VCaP (cell line): ENCODE measurements around the gene TTLL3.

Experiments
- H3K27ac ChIP-seq: fragments of 450-650 bp; 2 replicates; pipeline ENCODE4 v1.5.1; 2017
- TF ChIP-seq, protein P1 (sequence below): fragments of 450-650 bp; conservative IDR thresholded peaks from 2 replicates; pipeline ENCODE4 v1.5.1; 2017; ENCODE audit warnings: mild to moderate bottlenecking, moderate library complexity

The TTLL3 gene

DNA sequence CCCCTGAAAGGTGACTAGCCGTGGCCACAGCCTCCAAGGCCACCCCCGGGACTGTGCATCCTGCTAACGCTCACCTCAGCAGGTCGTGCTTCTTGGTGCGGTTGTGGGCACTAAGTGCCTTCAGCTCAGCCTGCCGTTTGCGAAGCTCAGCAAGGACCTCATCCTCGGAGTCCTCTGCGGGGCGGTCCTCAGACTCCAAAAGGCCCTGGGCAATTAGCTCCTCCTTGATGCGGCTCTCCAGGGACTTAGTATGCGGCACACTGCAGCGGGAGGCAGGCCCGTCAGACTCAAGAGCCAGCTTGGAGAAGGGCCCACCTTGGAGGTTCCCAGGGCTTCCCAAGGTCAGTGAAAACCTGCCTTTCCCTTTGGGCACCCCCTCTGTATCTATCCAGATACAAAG, 26.1 kb upstream of the TTLL3 start:
- TF ChIP-seq, protein P1, sequence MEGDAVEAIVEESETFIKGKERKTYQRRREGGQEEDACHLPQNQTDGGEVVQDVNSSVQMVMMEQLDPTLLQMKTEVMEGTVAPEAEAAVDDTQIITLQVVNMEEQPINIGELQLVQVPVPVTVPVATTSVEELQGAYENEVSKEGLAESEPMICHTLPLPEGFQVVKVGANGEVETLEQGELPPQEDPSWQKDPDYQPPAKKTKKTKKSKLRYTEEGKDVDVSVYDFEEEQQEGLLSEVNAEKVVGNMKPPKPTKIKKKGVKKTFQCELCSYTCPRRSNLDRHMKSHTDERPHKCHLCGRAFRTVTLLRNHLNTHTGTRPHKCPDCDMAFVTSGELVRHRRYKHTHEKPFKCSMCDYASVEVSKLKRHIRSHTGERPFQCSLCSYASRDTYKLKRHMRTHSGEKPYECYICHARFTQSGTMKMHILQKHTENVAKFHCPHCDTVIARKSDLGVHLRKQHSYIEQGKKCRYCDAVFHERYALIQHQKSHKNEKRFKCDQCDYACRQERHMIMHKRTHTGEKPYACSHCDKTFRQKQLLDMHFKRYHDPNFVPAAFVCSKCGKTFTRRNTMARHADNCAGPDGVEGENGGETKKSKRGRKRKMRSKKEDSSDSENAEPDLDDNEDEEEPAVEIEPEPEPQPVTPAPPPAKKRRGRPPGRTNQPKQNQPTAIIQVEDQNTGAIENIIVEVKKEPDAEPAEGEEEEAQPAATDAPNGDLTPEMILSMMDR = no peak
- H3K27ac ChIP-seq = peak overlapping the region; percentile 34; the same call in 1 of the 2 replicates

DNA sequence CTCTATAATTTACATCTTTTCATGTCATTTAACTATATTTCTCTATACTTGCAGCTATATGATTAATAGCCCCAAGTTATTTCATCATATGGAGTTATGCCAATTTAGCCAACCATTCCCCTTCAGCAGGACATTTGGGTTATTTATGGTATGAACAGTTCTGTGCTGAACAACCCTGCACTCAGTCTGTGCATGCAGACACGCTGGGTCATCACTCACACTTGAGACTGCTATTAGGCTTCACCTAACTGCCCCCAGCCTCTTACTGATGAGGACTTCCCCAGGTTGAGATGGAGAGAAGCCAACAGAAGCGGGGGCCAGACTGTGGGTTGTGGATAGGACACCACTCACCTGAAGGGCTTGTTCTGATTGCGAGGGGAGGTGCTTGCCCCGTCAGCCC, 25.1 kb upstream of the TTLL3 start:
- H3K27ac ChIP-seq = peak overlapping the region; percentile 52
- TF ChIP-seq, protein P1 = no peak

DNA sequence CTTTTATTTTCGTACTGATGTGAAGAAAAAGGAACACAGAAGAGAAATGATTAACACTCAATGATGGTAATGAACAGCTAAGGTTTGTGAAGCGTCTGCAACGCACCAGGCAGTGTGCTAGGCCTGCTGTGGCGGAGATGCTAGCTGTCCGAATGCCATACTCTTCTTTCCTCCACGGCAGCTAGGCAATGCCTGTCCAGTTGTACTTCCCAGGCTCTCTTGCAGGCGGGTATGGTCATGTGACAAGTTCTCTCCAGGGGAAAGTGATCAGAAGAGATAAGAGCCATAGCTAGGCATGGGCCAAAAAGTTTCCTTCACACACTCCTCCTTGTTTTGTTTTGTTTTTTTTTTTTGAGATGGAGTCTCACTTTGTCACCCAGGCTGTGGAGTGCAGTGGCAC, 24.5 kb upstream of the TTLL3 start:
- peak overlapping the region; percentile 52 for H3K27ac ChIP-seq
- TF ChIP-seq, protein P1 = no peak

DNA sequence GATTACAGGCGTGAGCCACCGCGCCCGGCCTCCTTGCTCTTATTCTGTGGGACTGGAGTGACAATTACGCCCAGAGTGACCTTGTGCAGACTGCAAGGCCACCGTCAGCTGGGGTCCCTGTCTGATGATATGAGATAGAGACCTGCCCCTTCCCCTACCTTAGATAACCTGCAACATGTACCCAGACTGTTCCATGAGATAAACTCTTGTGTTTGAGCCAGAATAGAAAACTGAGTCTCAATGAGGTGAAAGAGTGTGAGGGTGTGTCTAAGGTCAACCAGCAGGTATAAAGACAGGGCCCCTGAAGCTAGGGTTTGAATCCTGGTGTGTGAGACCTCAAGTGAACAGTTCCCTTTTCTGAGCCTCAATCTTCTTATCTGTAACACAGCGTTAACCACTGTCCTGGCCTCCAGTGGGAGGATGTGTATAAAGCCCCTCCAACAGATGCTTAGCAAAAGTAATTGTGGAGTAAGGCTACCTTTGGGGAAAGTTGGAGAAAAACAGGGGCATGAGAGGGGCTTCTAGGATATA, 23.8 kb upstream of the TTLL3 start:
- peak overlapping the region; percentile 52 for H3K27ac ChIP-seq
- TF ChIP-seq, protein P1 = no peak

DNA sequence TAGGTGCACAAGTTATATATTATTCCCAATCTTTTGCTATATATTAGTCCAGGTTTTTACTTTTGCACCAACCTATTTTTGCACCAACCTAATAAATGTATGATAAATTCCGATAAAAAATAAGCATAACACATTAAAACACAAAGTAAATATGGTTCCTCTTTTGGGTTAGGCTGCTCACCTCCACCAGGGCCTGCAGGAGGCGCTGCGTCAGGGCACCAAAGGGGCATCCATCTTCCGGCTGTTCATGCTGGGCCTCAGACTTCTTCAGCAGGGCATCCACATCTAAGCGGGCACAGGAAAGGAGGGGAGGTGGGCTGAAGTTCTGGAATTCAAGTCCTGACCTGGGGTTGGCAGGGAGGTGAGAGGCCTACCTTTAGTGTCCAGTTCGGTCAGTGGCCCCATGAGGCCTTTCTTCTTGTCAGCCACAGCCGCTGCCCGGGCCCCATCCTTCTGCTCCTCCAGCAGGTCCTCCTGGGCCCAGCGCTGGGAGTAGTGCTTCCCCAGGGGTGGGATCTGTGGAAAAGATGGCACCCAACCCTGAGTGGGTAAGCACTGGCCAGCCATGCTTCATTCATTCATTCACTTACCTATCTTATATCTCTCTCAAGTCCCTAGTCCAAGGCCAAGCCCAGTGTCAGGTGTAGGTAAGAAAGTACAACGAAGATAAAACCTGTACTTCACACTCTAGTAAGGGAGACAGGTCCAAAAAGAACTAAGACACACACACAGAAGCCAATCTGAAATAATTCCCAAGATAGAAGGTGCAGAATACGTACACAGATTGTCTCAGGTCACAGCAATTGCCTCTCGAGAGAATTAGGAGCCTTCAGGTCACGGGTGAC, 23.0 kb upstream of the TTLL3 start:
- H3K27ac ChIP-seq = peak overlapping the region; percentile 52; the same call in 1 of the 2 replicates
- TF ChIP-seq, protein P1 = peak; percentile 56

DNA sequence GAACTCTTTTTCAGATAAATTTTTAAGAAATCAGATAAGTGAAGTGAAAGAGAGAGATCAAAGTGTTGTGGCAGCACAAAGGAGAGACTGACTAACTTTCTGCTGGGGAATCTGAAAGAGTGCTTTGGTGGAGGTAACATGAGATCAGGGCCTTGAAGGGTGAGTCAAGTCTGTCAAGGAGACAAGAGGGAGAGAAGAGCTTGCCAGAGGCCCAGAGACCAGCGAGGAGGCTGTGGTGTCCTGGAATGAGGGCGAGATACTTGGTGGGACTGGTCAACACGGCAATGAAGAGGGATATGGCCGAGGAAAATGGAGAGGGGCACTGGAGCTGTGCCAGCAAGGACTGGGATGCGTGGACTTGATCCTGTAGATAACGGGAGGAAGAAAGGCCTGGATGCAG, 22.3 kb upstream of the TTLL3 start:
- H3K27ac ChIP-seq = 0 out of 2 replicates have a peak overlapping the region, but pooled peaks have one; percentile 1
- TF ChIP-seq, protein P1 = no peak

DNA sequence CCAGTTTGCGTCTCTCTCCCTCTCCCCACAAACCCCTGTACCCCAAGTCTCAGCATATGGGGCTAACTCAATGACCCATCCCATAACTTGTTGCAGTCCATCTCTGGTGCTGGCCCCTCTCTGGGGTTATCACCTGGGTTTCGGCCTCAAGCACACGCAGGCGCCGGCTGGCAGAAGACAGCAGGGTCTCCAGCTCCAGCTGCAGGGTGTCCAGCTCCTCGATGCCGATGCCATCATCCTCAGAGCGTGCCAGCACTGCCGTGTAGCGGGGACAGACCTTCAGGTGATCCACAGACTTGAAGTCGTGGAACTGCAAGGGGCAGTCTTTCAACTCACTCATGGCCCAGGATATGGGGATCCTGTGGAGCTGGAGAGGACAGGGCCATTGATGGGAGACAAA, 18.9 kb upstream of the TTLL3 start:
- H3K27ac ChIP-seq = no peak overlapping the region

More for the DNA sequence above, 18.9 kb upstream of the TTLL3 start:
- TF ChIP-seq, protein P1 = no peak
